ENCODE data around the gene CCL28. TPM values are rescaled to one million over a fixed set of nuclear protein-coding genes. Genes with fewer than 3 reads are reported as not detected.

CCL28 gene
- total RNA-seq, 1 experiment from 2014 or later = 8.6 TPM

- Histone ChIP-seq H3K9me3 (0 out of 2 replicates have a peak, but pooled peaks cover 8% of the 10 kb centered on the region), H3K36me3 (ENCODE audit: control insufficient read depth, insufficient read depth, low read length) (no peaks in the 10 kb centered on the region; the same call in 1 of the 2 replicates), H3K4me3 (ENCODE audit: low read depth, low read length) (no peak overlapping the region), H3K4me1 (peaks cover 35% of the 10 kb centered on the region), H3K27me3 (replicated peaks; ENCODE audit: control insufficient read depth, insufficient read depth, low read length) (no peaks in the 10 kb centered on the region)
- intact Hi-C loops (cut with micrococcal nuclease; ENCODE audit: unreplicated experiment) = no loop called here
- BruUV-seq (replicated peaks) = no TSS peak
- peak overlapping the region; percentile 73 for H3K27ac Mint-ChIP-seq (ENCODE audit: unreplicated experiment)
- ChIA-PET POLR2A (no interaction called here), CTCF (no interaction called here)
- H3K36me3 Mint-ChIP-seq (ENCODE audit: insufficient read depth, unreplicated experiment) = peaks cover 4% of the 10 kb centered on the region
- H3K4me1 Mint-ChIP-seq (ENCODE audit: low read depth, unreplicated experiment) = peaks cover 23% of the 10 kb centered on the region
- no peak for DNase-seq
- H3K4me3 Mint-ChIP-seq (ENCODE audit: unreplicated experiment) = no peak overlapping the region
- peaks cover 19% of the 10 kb centered on the region for H3K9me3 Mint-ChIP-seq (ENCODE audit: unreplicated experiment)
- no peaks in the 10 kb centered on the region for H3K27me3 Mint-ChIP-seq (ENCODE audit: insufficient read depth, unreplicated experiment)
- no peak for TF ChIP-seq CTCF (IDR thresholded peaks at IDR 0.05; ENCODE audit: insufficient read depth in 1 of 2, low read depth in 1 of 2, low read length in 1 of 2, severe bottlenecking in 1 of 2, unreplicated experiment in 1 of 2)
Observed at GRCh38 chr5:43371821-43372220, 40.4 kb downstream of the CCL28 start.

- peaks cover 23% of the 10 kb centered on the region for H3K4me1 Mint-ChIP-seq (ENCODE audit: low read depth, unreplicated experiment)
- DNase-seq = peak; percentile 60 to 67
- no peaks in the 10 kb centered on the region for H3K27me3 Mint-ChIP-seq (ENCODE audit: insufficient read depth, unreplicated experiment)
- intact Hi-C loops (cut with micrococcal nuclease; ENCODE audit: unreplicated experiment) = loop anchor here (1.0 kb wide), 2 partner anchors 22 to 57 kb away; partner anchors contain the start of gene HMGCS1
- H3K4me3 Mint-ChIP-seq (ENCODE audit: unreplicated experiment) = no peak overlapping the region
- H3K27ac Mint-ChIP-seq (ENCODE audit: unreplicated experiment) = peak overlapping the region; percentile 73
- H3K36me3 Mint-ChIP-seq (ENCODE audit: insufficient read depth, unreplicated experiment) = no peaks in the 10 kb centered on the region
- no peak for TF ChIP-seq CTCF (IDR thresholded peaks at IDR 0.05; ENCODE audit: insufficient read depth in 1 of 2, low read depth in 1 of 2, low read length in 1 of 2, severe bottlenecking in 1 of 2, unreplicated experiment in 1 of 2)
- ChIA-PET CTCF (interaction anchor here (0.7 kb wide), 1 partner anchor 114 kb away, joined by 5 read pairs; no protein-coding TSS in a partner anchor), POLR2A (interaction anchor here (0.7 to 1.0 kb wide), 2 partner anchors 57 to 65 kb away, joined by 3 read pairs; partner anchors contain the start of gene HMGCS1)
- BruUV-seq (replicated peaks) = no TSS peak
- H3K36me3 ChIP-seq (ENCODE audit: control insufficient read depth, insufficient read depth, low read length) = no peaks in the 10 kb centered on the region
- H3K9me3 ChIP-seq = no peaks in the 10 kb centered on the region
- no peaks in the 10 kb centered on the region for H3K27me3 ChIP-seq (replicated peaks; ENCODE audit: control insufficient read depth, insufficient read depth, low read length)
- H3K4me1 ChIP-seq = peaks cover 35% of the 10 kb centered on the region
- H3K9me3 Mint-ChIP-seq (ENCODE audit: unreplicated experiment) = peaks cover 9% of the 10 kb centered on the region
- no peak overlapping the region for H3K4me3 ChIP-seq (ENCODE audit: low read depth, low read length)
Observed at GRCh38 chr5:43370352-43370751, 41.8 kb downstream of the CCL28 start.

- peaks cover 9% of the 10 kb centered on the region for H3K9me3 Mint-ChIP-seq (ENCODE audit: unreplicated experiment)
- no peaks in the 10 kb centered on the region for H3K9me3 ChIP-seq
- no peaks in the 10 kb centered on the region for H3K36me3 Mint-ChIP-seq (ENCODE audit: insufficient read depth, unreplicated experiment)
- no peak overlapping the region for H3K4me3 Mint-ChIP-seq (ENCODE audit: unreplicated experiment)
- no peak overlapping the region for H3K4me3 ChIP-seq (ENCODE audit: low read depth, low read length)
- no TSS peak for BruUV-seq (replicated peaks)
- no peaks in the 10 kb centered on the region for H3K27me3 Mint-ChIP-seq (ENCODE audit: insufficient read depth, unreplicated experiment)
- no peaks in the 10 kb centered on the region for H3K36me3 ChIP-seq (ENCODE audit: control insufficient read depth, insufficient read depth, low read length)
- TF ChIP-seq CTCF (IDR thresholded peaks at IDR 0.05; ENCODE audit: insufficient read depth in 1 of 2, low read depth in 1 of 2, low read length in 1 of 2, severe bottlenecking in 1 of 2, unreplicated experiment in 1 of 2) = no peak
- H3K27ac Mint-ChIP-seq (ENCODE audit: unreplicated experiment) = peak overlapping the region; percentile 73
- H3K4me1 ChIP-seq = peaks cover 35% of the 10 kb centered on the region
- intact Hi-C loops (cut with micrococcal nuclease; ENCODE audit: unreplicated experiment) = loop anchor here (1.0 kb wide), 2 partner anchors 21 to 56 kb away; partner anchors contain the start of gene HMGCS1
- DNase-seq = no peak
- H3K27me3 ChIP-seq (replicated peaks; ENCODE audit: control insufficient read depth, insufficient read depth, low read length) = no peaks in the 10 kb centered on the region
- ChIA-PET CTCF (no interaction called here), POLR2A (interaction anchor here (1.0 kb wide), 1 partner anchor 56 kb away, joined by 3 read pairs; the partner anchor contains the start of gene HMGCS1)
- H3K4me1 Mint-ChIP-seq (ENCODE audit: low read depth, unreplicated experiment) = peaks cover 23% of the 10 kb centered on the region
Observed at GRCh38 chr5:43369651-43370050, 42.5 kb downstream of the CCL28 start.

All from Caco-2 (cell line).